HepG2 (cell line): ENCODE measurements around the gene ETFB. TPM values are rescaled to one million over a fixed set of nuclear protein-coding genes. Genes with fewer than 3 reads are reported as not detected.

ENCODE experiments used
- AGO2 ChIP-seq: fragments of 200-400 bp; formaldehyde crosslinking; optimal IDR thresholded peaks from 2 replicates; pipeline ENCODE3; 2017; ENCODE audit warnings: mild to moderate bottlenecking, low read depth, low read length, moderate library complexity
- ATF1 ChIP-seq: IDR thresholded peaks from 2 replicates; pipeline ENCODE4 v1.6.1; 2016; ENCODE audit warnings: mild to moderate bottlenecking, control low read depth
- CHCHD3 ChIP-seq: sonication (generic); formaldehyde crosslinking; IDR thresholded peaks from 2 replicates; pipeline ENCODE4 v1.8.0; 2022; ENCODE audit warnings: mild to moderate bottlenecking, missing genetic modification reagents, moderate library complexity
- ELF4 ChIP-seq: sonication (generic); formaldehyde crosslinking; IDR thresholded peaks from 2 replicates; pipeline ENCODE4 v1.5.0; 2020; ENCODE audit warnings: missing genetic modification reagents, mild to moderate bottlenecking, moderate library complexity, borderline replicate concordance
- HNRNPL ChIP-seq: fragments of 200-400 bp; formaldehyde crosslinking; IDR thresholded peaks from 2 replicates; pipeline ENCODE4 v1.6.1; 2017; ENCODE audit warnings: mild to moderate bottlenecking, low read depth, low read length
- KMT2A ChIP-seq: sonication (generic); formaldehyde crosslinking; IDR thresholded peaks from 2 replicates; pipeline ENCODE4 v1.4.0; 2020; ENCODE audit warnings: missing genetic modification reagents
- MTA1 ChIP-seq: sonication (generic); formaldehyde crosslinking; IDR thresholded peaks from 2 replicates; pipeline ENCODE4 v1.4.0; 2020; ENCODE audit warnings: missing genetic modification reagents, mild to moderate bottlenecking, borderline replicate concordance
- NONO ChIP-seq, 2 experiments: fragments of 450-650 bp in 1 of 2; sonication (generic) in 1 of 2; formaldehyde crosslinking in 1 of 2; IDR thresholded peaks in 1 of 2; conservative IDR thresholded peaks in 1 of 2; 2 replicates each; pipeline versions ENCODE4 v1.6.1 to v1.8.0; 2017 to 2022; ENCODE audit warnings: mild to moderate bottlenecking in 1 of 2, missing genetic modification reagents in 1 of 2, moderate library complexity in 1 of 2
- RBFOX2 ChIP-seq: fragments of 200-400 bp; formaldehyde crosslinking; IDR thresholded peaks from 2 replicates; pipeline ENCODE4 v1.6.1; 2017; ENCODE audit warnings: low read depth, mild to moderate bottlenecking, low read length
- SSRP1 ChIP-seq: IDR thresholded peaks from 2 replicates; pipeline ENCODE4 v1.6.1; 2016; ENCODE audit warnings: control low read depth
- ZC3H13 ChIP-seq: sonication (generic); formaldehyde crosslinking; IDR thresholded peaks from 2 replicates; pipeline ENCODE4 v1.8.1; 2023; ENCODE audit warnings: mild to moderate bottlenecking, missing genetic modification reagents, moderate library complexity
- ZNF251 ChIP-seq: sonication (generic); formaldehyde crosslinking; IDR thresholded peaks from 2 replicates; pipeline ENCODE4 v1.9.0; 2021; ENCODE audit warnings: mild to moderate bottlenecking, missing genetic modification reagents
- ZNF3 ChIP-seq: IDR thresholded peaks from 2 replicates; pipeline ENCODE4 v1.7.0; 2017; ENCODE audit warnings: inconsistent platforms
- ZNF761 ChIP-seq: sonication (generic); formaldehyde crosslinking; conservative IDR thresholded peaks from 2 replicates; pipeline ENCODE4 v1.4.0; 2020; ENCODE audit warnings: mild to moderate bottlenecking, missing genetic modification reagents
- polyA plus RNA-seq, 8 experiments: library from polyadenylated mRNA; depleted of rRNA in 3 of 8; stranded (reverse) in 7 of 8; unstranded in 1 of 8; fragments of >200 nt; fragmentation: Illumina TruSeq in 4 of 8; extraction: Trizol in 4 of 8; gene quantifications; 2 replicates each; pipeline versions ENCODE4 v1.2.1 to v1.2.3, GENCODE V29; 2011 to 2016; ENCODE audit warnings: low read depth in 4 of 8, missing spikeins in 1 of 8, mixed read lengths in 1 of 8; ENCODE audit not compliant: insufficient read depth in 1 of 8
- total RNA-seq, 5 experiments: library from RNA; depleted of rRNA; stranded (reverse); fragments of >200 nt; fragmentation: Illumina TruSeq; extraction: Trizol; gene quantifications; 2 replicates each; pipeline ENCODE4 v1.2.3, GENCODE V29; 2016; ENCODE audit warnings: low read depth in 1 of 5
- TF ChIP-seq, protein P1 (sequence below): sonication (generic); formaldehyde crosslinking; IDR thresholded peaks from 2 replicates; pipeline ENCODE4 v1.4.0; 2020; ENCODE audit warnings: mild to moderate bottlenecking, missing genetic modification reagents, borderline replicate concordance
- TF ChIP-seq, protein P2 (sequence below): sonication (generic); formaldehyde crosslinking; IDR thresholded peaks from 2 replicates; pipeline ENCODE4 v1.5.0; 2020; ENCODE audit warnings: missing genetic modification reagents, mild to moderate bottlenecking, borderline replicate concordance

ETFB gene
- total and polyA plus RNA-seq, 2 of the 13 experiments (the other 11 are each of a cell fraction or from before 2014, with no cell fraction given): 678 to 1,314 TPM

DNA sequence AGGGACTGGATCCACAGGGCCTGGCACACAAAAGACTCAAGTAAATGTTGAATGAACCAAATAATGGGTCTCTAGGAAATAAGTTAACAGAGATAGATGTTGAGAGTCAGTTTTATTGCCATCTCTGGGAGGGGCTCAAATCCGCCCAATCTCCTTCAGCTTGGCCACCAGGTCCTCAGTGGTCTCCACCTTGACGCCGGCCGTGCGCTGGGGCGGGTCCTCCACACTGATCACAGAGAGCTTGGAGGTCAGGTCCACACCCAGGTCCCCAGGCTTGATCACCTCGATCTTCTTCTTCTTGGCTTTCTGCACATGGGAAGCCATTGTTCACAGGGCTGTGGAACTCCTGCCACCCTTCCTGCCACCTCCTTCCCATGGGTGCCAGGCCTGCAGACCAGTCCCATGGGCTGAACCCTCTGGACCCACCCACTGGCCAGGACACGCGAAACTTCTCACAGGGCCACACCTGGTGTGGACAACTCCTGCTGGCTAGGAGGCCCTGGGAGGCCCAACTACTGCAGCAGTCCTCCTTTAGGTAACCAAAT, 21.0 kb downstream of the ETFB start (continued):
- TF ChIP-seq NONO (IDR thresholded peaks at IDR 0.05): no peak
- no peak for TF ChIP-seq NONO (CRISPR knock-in tag; conservative IDR thresholded peaks at IDR 0.05)
- TF ChIP-seq ATF1 (CRISPR knock-in tag): no peak
- TF ChIP-seq SSRP1: no peak
- no peak for TF ChIP-seq ZNF761
- TF ChIP-seq HNRNPL: peak; percentile 52; the same call in 1 of the 2 replicates
- TF ChIP-seq CHCHD3 (CRISPR knock-in tag): no peak
- TF ChIP-seq, protein P1, sequence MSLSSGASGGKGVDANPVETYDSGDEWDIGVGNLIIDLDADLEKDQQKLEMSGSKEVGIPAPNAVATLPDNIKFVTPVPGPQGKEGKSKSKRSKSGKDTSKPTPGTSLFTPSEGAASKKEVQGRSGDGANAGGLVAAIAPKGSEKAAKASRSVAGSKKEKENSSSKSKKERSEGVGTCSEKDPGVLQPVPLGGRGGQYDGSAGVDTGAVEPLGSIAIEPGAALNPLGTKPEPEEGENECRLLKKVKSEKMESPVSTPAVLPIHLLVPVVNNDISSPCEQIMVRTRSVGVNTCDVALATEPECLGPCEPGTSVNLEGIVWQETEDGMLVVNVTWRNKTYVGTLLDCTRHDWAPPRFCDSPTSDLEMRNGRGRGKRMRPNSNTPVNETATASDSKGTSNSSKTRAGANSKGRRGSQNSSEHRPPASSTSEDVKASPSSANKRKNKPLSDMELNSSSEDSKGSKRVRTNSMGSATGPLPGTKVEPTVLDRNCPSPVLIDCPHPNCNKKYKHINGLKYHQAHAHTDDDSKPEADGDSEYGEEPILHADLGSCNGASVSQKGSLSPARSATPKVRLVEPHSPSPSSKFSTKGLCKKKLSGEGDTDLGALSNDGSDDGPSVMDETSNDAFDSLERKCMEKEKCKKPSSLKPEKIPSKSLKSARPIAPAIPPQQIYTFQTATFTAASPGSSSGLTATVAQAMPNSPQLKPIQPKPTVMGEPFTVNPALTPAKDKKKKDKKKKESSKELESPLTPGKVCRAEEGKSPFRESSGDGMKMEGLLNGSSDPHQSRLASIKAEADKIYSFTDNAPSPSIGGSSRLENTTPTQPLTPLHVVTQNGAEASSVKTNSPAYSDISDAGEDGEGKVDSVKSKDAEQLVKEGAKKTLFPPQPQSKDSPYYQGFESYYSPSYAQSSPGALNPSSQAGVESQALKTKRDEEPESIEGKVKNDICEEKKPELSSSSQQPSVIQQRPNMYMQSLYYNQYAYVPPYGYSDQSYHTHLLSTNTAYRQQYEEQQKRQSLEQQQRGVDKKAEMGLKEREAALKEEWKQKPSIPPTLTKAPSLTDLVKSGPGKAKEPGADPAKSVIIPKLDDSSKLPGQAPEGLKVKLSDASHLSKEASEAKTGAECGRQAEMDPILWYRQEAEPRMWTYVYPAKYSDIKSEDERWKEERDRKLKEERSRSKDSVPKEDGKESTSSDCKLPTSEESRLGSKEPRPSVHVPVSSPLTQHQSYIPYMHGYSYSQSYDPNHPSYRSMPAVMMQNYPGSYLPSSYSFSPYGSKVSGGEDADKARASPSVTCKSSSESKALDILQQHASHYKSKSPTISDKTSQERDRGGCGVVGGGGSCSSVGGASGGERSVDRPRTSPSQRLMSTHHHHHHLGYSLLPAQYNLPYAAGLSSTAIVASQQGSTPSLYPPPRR (CRISPR knock-in tag): no peak
- no peak for TF ChIP-seq KMT2A
- no peak for TF ChIP-seq ZNF251 (CRISPR knock-in tag)
- no peak for TF ChIP-seq ELF4 (CRISPR knock-in tag)
- TF ChIP-seq ZC3H13 (CRISPR knock-in tag): 0 out of 2 replicates have a peak, but pooled peaks have one; percentile 9
- TF ChIP-seq ZNF3 (CRISPR knock-in tag): no peak
- TF ChIP-seq RBFOX2: 0 out of 2 replicates have a peak, but pooled peaks have one; percentile 59
- TF ChIP-seq, protein P2, sequence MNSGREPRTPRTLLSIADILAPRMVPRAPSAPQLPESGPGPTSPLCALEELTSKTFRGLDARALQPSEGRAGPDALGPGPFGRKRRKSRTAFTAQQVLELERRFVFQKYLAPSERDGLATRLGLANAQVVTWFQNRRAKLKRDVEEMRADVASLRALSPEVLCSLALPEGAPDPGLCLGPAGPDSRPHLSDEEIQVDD (CRISPR knock-in tag): no peak
- TF ChIP-seq MTA1 (CRISPR knock-in tag): 0 out of 2 replicates have a peak, but pooled peaks have one; percentile 27
- peak; percentile 92 for TF ChIP-seq AGO2
